Endothelial cell of umbilical vein (primary cell): ENCODE results near the gene FLG2. TPM values are rescaled to one million over a fixed set of nuclear protein-coding genes. Genes with fewer than 3 reads are reported as not detected.

ENCODE experiments used
- BruUV-seq: library from RNA; stranded (reverse); fragments of 400-500 nt; replicated peaks from 2 replicates; lab custom pipeline; 2021; lab: Mats Ljungman, UMichigan
- CTCF ChIA-PET: fragments of 300-600, 350-600 bp; sonication (Branson Sonifier 250); formaldehyde crosslinking; loops from one replicate; lab custom pipeline; 2021; ENCODE audit warnings: antibody characterized with exemption, inconsistent platforms; lab: Charles Lee
- POLR2A ChIA-PET: fragments of 300-600, 350-600 bp; sonication (Branson Sonifier 250); formaldehyde crosslinking; loops from one replicate; lab custom pipeline; 2021; ENCODE audit warnings: antibody characterized with exemption, inconsistent platforms; lab: Charles Lee
- DNase-seq: peaks from one replicate; pipeline ENCODE4 v3.0.0-alpha.2; 2011; ENCODE audit warnings: low read depth, low spot score
- FAIRE-seq: peaks from 2 replicates; lab custom pipeline; 2011; peaks lifted over from hg19 to GRCh38; lab: Jason Lieb, UNC
- H2AFZ ChIP-seq: 2 replicates; pipeline ENCODE4 v1.6.0; 2012; ENCODE audit warnings: low read depth, low read length, control low read depth, inconsistent platforms
- H3K27ac ChIP-seq: 2 replicates; pipeline ENCODE4 v1.5.1; 2011; ENCODE audit warnings: low read depth, mild to moderate bottlenecking, control low read depth, low read length, moderate library complexity; ENCODE audit not compliant: insufficient read depth
- H3K27me3 ChIP-seq, 2 experiments: 2 replicates each; pipeline versions ENCODE4 v1.6.0 to v1.6.1; 2011; ENCODE audit warnings: low read length in 2 of 2, mixed read lengths in 1 of 2; ENCODE audit not compliant: control insufficient read depth in 2 of 2, insufficient read depth in 2 of 2
- H3K36me3 ChIP-seq, 2 experiments: 2 replicates in 1 of 2; 3 replicates in 1 of 2; pipeline ENCODE4 v1.5.1; 2011; ENCODE audit warnings: low read length in 2 of 2, mild to moderate bottlenecking in 1 of 2, moderate library complexity in 1 of 2; ENCODE audit not compliant: control insufficient read depth in 2 of 2, insufficient read depth in 2 of 2; ENCODE audit errors: extremely low read depth in 1 of 2
- H3K4me1 ChIP-seq: 3 replicates; pipeline ENCODE4 v1.5.1; 2011; ENCODE audit warnings: mild to moderate bottlenecking, low read length; ENCODE audit not compliant: control insufficient read depth, insufficient read depth; ENCODE audit errors: extremely low read depth
- H3K4me2 ChIP-seq: 2 replicates; pipeline ENCODE4 v1.6.1; 2011; ENCODE audit warnings: low read length, control low read depth, mixed read lengths; ENCODE audit not compliant: insufficient read depth
- H3K4me3 ChIP-seq, 3 experiments: fragments of 200-600 bp in 1 of 3; sonication (generic), shearing (Covaris generic) in 1 of 3; replicated peaks in 1 of 3; 2 replicates each; pipeline ENCODE4 v1.5.1; 2011 to 2016; ENCODE audit warnings: control low read depth in 3 of 3, low read length in 3 of 3, mild to moderate bottlenecking in 2 of 3, inconsistent platforms in 1 of 3, low read depth in 1 of 3, moderate library complexity in 1 of 3; ENCODE audit not compliant: insufficient read depth in 1 of 3
- H3K79me2 ChIP-seq: 2 replicates; pipeline ENCODE4 v1.6.0; 2012; ENCODE audit warnings: low read length, inconsistent platforms; ENCODE audit not compliant: control insufficient read depth, insufficient read depth
- H3K9ac ChIP-seq: replicated peaks from 2 replicates; pipeline ENCODE3; 2011; ENCODE audit warnings: low read length, control low read depth; ENCODE audit not compliant: insufficient read depth; ENCODE audit errors: extremely low read depth
- H3K9me1 ChIP-seq: replicated peaks from 3 replicates; pipeline ENCODE4 v1.6.0; 2011; ENCODE audit warnings: mild to moderate bottlenecking, low read length; ENCODE audit not compliant: control insufficient read depth, insufficient read depth; ENCODE audit errors: extremely low read depth
- H3K9me3 ChIP-seq: replicated peaks from 2 replicates; pipeline ENCODE4 v1.5.1; 2012; ENCODE audit warnings: low read length, inconsistent platforms; ENCODE audit not compliant: control insufficient read depth, insufficient read depth
- H4K20me1 ChIP-seq: replicated peaks from 2 replicates; pipeline ENCODE3; 2011; ENCODE audit warnings: mild to moderate bottlenecking, low read length; ENCODE audit not compliant: control insufficient read depth, insufficient read depth; ENCODE audit errors: extremely low read depth
- FOS ChIP-seq: IDR thresholded peaks from 2 replicates; pipeline ENCODE4 v1.6.1; 2011; ENCODE audit warnings: mild to moderate bottlenecking, low read length, moderate library complexity, borderline replicate concordance; ENCODE audit not compliant: insufficient read depth
- GATA2 ChIP-seq: IDR thresholded peaks from 2 replicates; pipeline ENCODE4 v1.7.0; 2011; ENCODE audit warnings: low read depth, mild to moderate bottlenecking, moderate library complexity, mixed read lengths, low read length; ENCODE audit not compliant: insufficient read length, insufficient read depth
- JUN ChIP-seq: IDR thresholded peaks from 2 replicates; pipeline ENCODE4 v1.6.1; 2011; ENCODE audit warnings: borderline replicate concordance, low read depth; ENCODE audit not compliant: insufficient read length, insufficient read depth
- MYC ChIP-seq: IDR thresholded peaks from one replicate; pipeline ENCODE4 v1.6.1; 2011; ENCODE audit warnings: mild to moderate bottlenecking, low read depth, low read length
- POLR2A ChIP-seq: IDR thresholded peaks from 2 replicates; pipeline ENCODE4 v1.6.1; 2012; ENCODE audit warnings: low read depth, mild to moderate bottlenecking, control low read depth, low read length
- POLR2AphosphoS5 ChIP-seq: IDR thresholded peaks from 2 replicates; pipeline ENCODE4 v1.6.1; 2012; ENCODE audit warnings: low read depth, mild to moderate bottlenecking, control low read depth, low read length, moderate library complexity; ENCODE audit not compliant: insufficient read depth
- dilution Hi-C: fragments of 300-500 bp; cut with MboI; formaldehyde crosslinking; loops from one replicate; pipeline ENCODE4 v1.15.0; 2019; ENCODE audit warnings: low sequenced_read_pairs; ENCODE audit not compliant: extremely low pct_ligation_motif_present
- intact Hi-C: fragments of 100-400 bp; cut with micrococcal nuclease; formaldehyde crosslinking; loops from one replicate; pipeline ENCODE4 v1.10.0; 2022
- polyA plus RNA-seq, 4 experiments: library from polyadenylated mRNA; depleted of rRNA in 3 of 4; stranded (reverse) in 3 of 4; unstranded in 1 of 4; fragments of >200 nt; gene quantifications; 2 replicates each; pipeline versions ENCODE4 v1.2.1 to v1.2.3, GENCODE V29; 2011 to 2012; ENCODE audit warnings: missing spikeins in 1 of 4
- total RNA-seq: library from RNA; stranded (reverse); gene quantifications from 2 replicates; pipeline ENCODE4 v1.2.3, GENCODE V29; 2021
- TF ChIP-seq, protein P1 (sequence below), 2 donors: IDR thresholded peaks; 1 replicate in 1 of 2; 2 replicates in 1 of 2; pipeline ENCODE4 v1.5.1; 2011; ENCODE audit warnings: low read length in 2 of 2, mild to moderate bottlenecking in 2 of 2, moderate library complexity in 2 of 2, control low read depth in 1 of 2, inconsistent platforms in 1 of 2, low read depth in 1 of 2; ENCODE audit not compliant: insufficient read depth in 1 of 2; ENCODE audit errors: extremely low read depth in 1 of 2

Gene FLG2
- total and polyA plus RNA-seq, 2 donors (not counting 3 experiments of a cell fraction or from before 2014, with no cell fraction given) = not detected

DNA sequence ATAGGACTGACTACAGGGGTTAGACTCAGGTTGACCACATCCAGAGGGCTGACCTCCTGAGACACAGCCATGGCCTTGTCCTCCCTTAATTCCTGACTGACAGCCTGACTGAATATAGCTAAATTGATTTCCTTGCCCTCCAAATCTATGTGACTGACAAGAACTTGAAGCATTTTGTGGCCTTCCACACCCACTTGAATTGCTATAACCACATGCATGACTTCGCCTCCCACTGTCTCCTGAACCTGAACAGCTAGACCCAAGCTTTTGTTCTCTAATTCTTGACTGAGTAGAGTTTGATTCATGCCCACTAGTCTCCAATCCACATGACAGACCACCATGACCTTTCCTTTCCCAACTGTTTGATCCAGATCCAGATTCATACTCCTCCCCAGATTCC is 3.1 kb downstream of the FLG2 start:
- Histone ChIP-seq H3K27ac (no peak overlapping the region), H3K4me2 (no peak overlapping the region), H3K9me1 (no peaks in the 10 kb centered on the region), H3K9me3 (no peaks in the 10 kb centered on the region), H3K79me2 (no peaks in the 10 kb centered on the region), H3K4me3 (no peak overlapping the region), H2AFZ (no peak overlapping the region), H3K36me3 (no peaks in the 10 kb centered on the region), H3K4me1 (no peaks in the 10 kb centered on the region), H3K27me3 (no peaks in the 10 kb centered on the region), H4K20me1 (no peaks in the 10 kb centered on the region), H3K9ac (no peak overlapping the region)
- ChIA-PET CTCF (interaction anchor here (1.1 kb wide), 1 partner anchor 9 kb away, joined by 3 read pairs; no protein-coding TSS in a partner anchor), POLR2A (no interaction called here)
- dilution Hi-C loops = no loop called here
- FAIRE-seq = no peak
- intact Hi-C loops = no loop called here
- no peak for DNase-seq
- no TSS peak for BruUV-seq
- TF ChIP-seq, protein P1, sequence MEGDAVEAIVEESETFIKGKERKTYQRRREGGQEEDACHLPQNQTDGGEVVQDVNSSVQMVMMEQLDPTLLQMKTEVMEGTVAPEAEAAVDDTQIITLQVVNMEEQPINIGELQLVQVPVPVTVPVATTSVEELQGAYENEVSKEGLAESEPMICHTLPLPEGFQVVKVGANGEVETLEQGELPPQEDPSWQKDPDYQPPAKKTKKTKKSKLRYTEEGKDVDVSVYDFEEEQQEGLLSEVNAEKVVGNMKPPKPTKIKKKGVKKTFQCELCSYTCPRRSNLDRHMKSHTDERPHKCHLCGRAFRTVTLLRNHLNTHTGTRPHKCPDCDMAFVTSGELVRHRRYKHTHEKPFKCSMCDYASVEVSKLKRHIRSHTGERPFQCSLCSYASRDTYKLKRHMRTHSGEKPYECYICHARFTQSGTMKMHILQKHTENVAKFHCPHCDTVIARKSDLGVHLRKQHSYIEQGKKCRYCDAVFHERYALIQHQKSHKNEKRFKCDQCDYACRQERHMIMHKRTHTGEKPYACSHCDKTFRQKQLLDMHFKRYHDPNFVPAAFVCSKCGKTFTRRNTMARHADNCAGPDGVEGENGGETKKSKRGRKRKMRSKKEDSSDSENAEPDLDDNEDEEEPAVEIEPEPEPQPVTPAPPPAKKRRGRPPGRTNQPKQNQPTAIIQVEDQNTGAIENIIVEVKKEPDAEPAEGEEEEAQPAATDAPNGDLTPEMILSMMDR (IDR thresholded peaks at IDR 0.05; ENCODE audit: extremely low read depth in 1 of 2, insufficient read depth in 1 of 2, low read depth in 1 of 2, low read length in 2 of 2) = no peak
- TF ChIP-seq GATA2 (no peak), MYC (no peak), POLR2AphosphoS5 (no peak), JUN (no peak), POLR2A (no peak), FOS (no peak)
